B cell (primary cell): ENCODE results near the gene CMTM6. TPM values are rescaled to one million over a fixed set of nuclear protein-coding genes. Genes with fewer than 3 reads are reported as not detected.
A peak's percentile ranks its signal among the peaks of the same experiment; 100 is the strongest.

Source experiments
- ATAC-seq: fragments of 200-7000 bp; cut with Tn5 transposase; one replicate; pipeline ENCODE4 v1.10.0; 2021; ENCODE audit warnings: low read depth, mild to moderate bottlenecking, moderate number of reproducible peaks, moderate library complexity
- CTCF ChIA-PET: fragments of 350-600 bp; sonication (Branson Sonifier 250); formaldehyde crosslinking; loops from one replicate; lab custom pipeline; 2021; ENCODE audit warnings: antibody characterized with exemption, inconsistent platforms; lab: Charles Lee
- POLR2A ChIA-PET: fragments of 350-600 bp; sonication (Branson Sonifier 250); formaldehyde crosslinking; loops from one replicate; lab custom pipeline; 2021; ENCODE audit warnings: antibody characterized with exemption; lab: Charles Lee
- DNase-seq: peaks from one replicate; pipeline ENCODE4 v3.0.0; 2013
- H2AFZ ChIP-seq: 2 replicates; pipeline ENCODE4 v1.6.1; 2012; ENCODE audit warnings: mild to moderate bottlenecking, low read depth, low read length; ENCODE audit not compliant: insufficient read depth, poor library complexity, severe bottlenecking
- H3K27ac ChIP-seq, 2 donors: 1 replicate in 1 of 2; 2 replicates in 1 of 2; pipeline ENCODE4 v1.5.1; 2012 to 2013; ENCODE audit warnings: low read length in 2 of 2, mild to moderate bottlenecking in 2 of 2, moderate library complexity in 1 of 2
- H3K27me3 ChIP-seq, 4 experiments: fragments of 200-600 bp in 1 of 4; sonication (generic) in 1 of 4; replicated peaks in 1 of 4; 1 replicate in 2 of 4; 2 replicates in 2 of 4; pipeline versions ENCODE4 v1.6.1 to v1.7.0; 2013 to 2016; ENCODE audit warnings: low read length in 3 of 4, mild to moderate bottlenecking in 2 of 4, mixed read lengths in 1 of 4, moderate library complexity in 1 of 4; ENCODE audit not compliant: insufficient read depth in 4 of 4, control insufficient read depth in 3 of 4; ENCODE audit errors: control extremely low read depth in 1 of 4
- H3K36me3 ChIP-seq, 2 experiments: replicated peaks in 1 of 2; 1 replicate in 1 of 2; 2 replicates in 1 of 2; pipeline versions ENCODE4 v1.6.1 to v1.7.1; 2013; ENCODE audit warnings: low read length in 1 of 2; ENCODE audit not compliant: insufficient read depth in 2 of 2, control insufficient read depth in 1 of 2; ENCODE audit errors: control extremely low read depth in 1 of 2, extremely low read depth in 1 of 2
- H3K4me1 ChIP-seq, 2 donors: fragments of 200-600 bp in 1 of 2; sonication (generic) in 1 of 2; 1 replicate in 1 of 2; 2 replicates in 1 of 2; pipeline versions ENCODE4 v1.5.1 to v1.6.1; 2013 to 2017; ENCODE audit warnings: low read length in 2 of 2; ENCODE audit not compliant: control insufficient read depth in 2 of 2, insufficient read depth in 2 of 2
- H3K4me2 ChIP-seq: replicated peaks from 2 replicates; pipeline ENCODE3; 2012; ENCODE audit warnings: mild to moderate bottlenecking, low read depth, low read length; ENCODE audit not compliant: poor library complexity, severe bottlenecking
- H3K4me3 ChIP-seq, 5 experiments: fragments of 200-600 bp in 1 of 5; sonication (generic) in 1 of 5; 1 replicate in 3 of 5; 2 replicates in 2 of 5; pipeline versions ENCODE4 v1.5.1 to v1.7.0; 2011 to 2016; ENCODE audit warnings: low read length in 4 of 5, mild to moderate bottlenecking in 4 of 5, low read depth in 2 of 5, control low read depth in 1 of 5, moderate library complexity in 1 of 5; ENCODE audit not compliant: insufficient read depth in 1 of 5; ENCODE audit errors: control extremely low read depth in 1 of 5, extremely low read depth in 1 of 5
- H3K79me2 ChIP-seq: fragments of 200-600 bp; sonication (generic); one replicate; pipeline ENCODE4 v1.6.0; 2016; ENCODE audit warnings: low read length; ENCODE audit not compliant: control insufficient read depth, insufficient read depth
- H3K9ac ChIP-seq: fragments of 200-600 bp; sonication (generic); 2 replicates; pipeline ENCODE4 v1.6.1; 2017; ENCODE audit warnings: mild to moderate bottlenecking, low read length, moderate library complexity
- H3K9me3 ChIP-seq, 3 donors: one replicate each; pipeline versions ENCODE4 v1.6.1 to v1.7.1; 2013; ENCODE audit warnings: low read length in 2 of 3; ENCODE audit not compliant: control insufficient read depth in 2 of 3, insufficient read depth in 1 of 3; ENCODE audit errors: control extremely low read depth in 1 of 3
- H4K20me1 ChIP-seq: 2 replicates; pipeline ENCODE4 v1.6.0; 2012; ENCODE audit warnings: mild to moderate bottlenecking, low read length; ENCODE audit not compliant: insufficient read depth, control insufficient read depth, poor library complexity, severe bottlenecking
- H3K27ac Mint-ChIP-seq: one replicate; pipeline ENCODE4 v1.8.0; 2021; ENCODE audit warnings: mixed read lengths
- H3K27me3 Mint-ChIP-seq: one replicate; pipeline ENCODE4 v1.8.0; 2021; ENCODE audit warnings: mixed read lengths
- H3K4me1 Mint-ChIP-seq: one replicate; pipeline ENCODE4 v1.8.0; 2021; ENCODE audit warnings: mixed read lengths
- H3K4me3 Mint-ChIP-seq: one replicate; pipeline ENCODE4 v1.8.0; 2021; ENCODE audit warnings: mixed read lengths
- H3K9me3 Mint-ChIP-seq: one replicate; pipeline ENCODE4 v1.8.0; 2022; ENCODE audit warnings: mixed read lengths; ENCODE audit not compliant: insufficient read depth
- EZH2 ChIP-seq: IDR thresholded peaks from 2 replicates; pipeline ENCODE4 v1.6.1; 2012; ENCODE audit warnings: borderline replicate concordance, low read depth, mild to moderate bottlenecking, moderate library complexity, low read length; ENCODE audit not compliant: insufficient read depth, poor library complexity, severe bottlenecking
- WGBS: methylation state at CpG from one replicate; pipeline ENCODE4 v1.1.5; 2013; ENCODE audit warnings: missing lambda C conversion rate; ENCODE audit not compliant: insufficient coverage; 5-methylcytosine and 5-hydroxymethylcytosine counted together
- intact Hi-C: fragments of 100-400 bp; cut with micrococcal nuclease; formaldehyde crosslinking; loops from one replicate; pipeline ENCODE4 v1.10.0; 2022
- polyA plus RNA-seq: library from polyadenylated mRNA; depleted of rRNA; stranded (reverse); fragments of >200 nt; gene quantifications from 2 replicates; pipeline ENCODE4 v1.2.3, GENCODE V29; 2012
- total RNA-seq, 2 donors: library from RNA; stranded (reverse); fragments of 120-200 nt in 1 of 2; gene quantifications; 1 replicate in 1 of 2; 2 replicates in 1 of 2; pipeline versions ENCODE4 v1.2.3 to v1.2.4, GENCODE V29; 2013 to 2022
- TF ChIP-seq, protein P1 (sequence below): fragments of 200-600 bp; IDR thresholded peaks from one replicate; pipeline ENCODE4 v1.8.0; 2022; ENCODE audit warnings: antibody characterized with exemption, mild to moderate bottlenecking

The CMTM6 gene
- total and polyA plus RNA-seq, 2 donors (not counting 1 experiment from before 2014, with no cell fraction given) = 19.2 to 66.3 TPM

DNA sequence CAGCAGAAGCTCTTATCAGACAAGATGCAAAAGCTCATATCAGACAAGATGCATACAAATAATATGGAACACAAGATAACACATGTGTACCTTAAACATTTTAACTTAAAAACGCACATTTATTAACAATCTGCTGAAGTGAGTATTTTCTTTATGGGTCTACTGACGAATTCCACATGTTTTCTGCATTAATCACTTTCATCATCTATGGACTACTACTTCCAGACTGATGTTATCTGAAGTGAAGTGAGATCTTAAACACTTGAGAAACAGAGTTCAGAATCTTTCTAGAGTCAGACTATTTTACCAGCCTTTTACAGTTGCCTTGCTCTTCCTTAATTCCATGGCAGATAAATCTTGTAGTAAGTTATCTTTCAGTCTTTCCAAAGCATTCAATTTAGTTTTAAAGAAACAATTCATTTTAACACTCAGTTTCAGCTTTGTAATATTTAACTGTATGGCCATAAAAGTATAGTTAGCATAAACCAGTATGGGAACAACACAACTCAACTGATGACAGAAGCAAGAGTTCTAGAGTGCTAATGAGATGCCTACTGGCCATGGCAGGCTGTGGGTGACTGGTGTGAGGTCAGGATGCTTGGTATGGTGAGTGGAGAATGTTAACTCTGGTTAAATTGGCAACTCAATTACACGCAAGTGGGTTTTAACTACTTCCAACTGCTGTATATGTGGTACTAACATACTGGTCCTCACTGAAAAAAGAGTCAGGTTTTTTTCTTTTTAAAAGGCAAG, 9.8 kb downstream of the CMTM6 start:
- H3K4me1 ChIP-seq = peaks cover 26 to 36% of the 10 kb centered on the region in 2 donors
- intact Hi-C loops = loop anchor here (10.0 kb wide), 1 partner anchor 1222 kb away; the partner anchor contains the start of gene CLASP2
- ATAC-seq (no peak), DNase-seq (no peak)
- ChIA-PET CTCF (interaction anchor here (1.1 to 2.2 kb wide), 2 partner anchors 10 to 25 kb away, joined by 3 to 7 read pairs; partner anchors contain the start of gene CMTM6), POLR2A (interaction anchor here (1.5 kb wide), 1 partner anchor 10 kb away, joined by 4 read pairs; the partner anchor contains the start of gene CMTM6)
- H3K4me2 ChIP-seq = peak overlapping the region; percentile 38
- H3K9ac ChIP-seq = no peak overlapping the region
- WGBS = no CpG with 5 or more reads among the region's 3 CpGs
- Mint-ChIP-seq H3K27ac (no peak overlapping the region), H3K4me3 (no peak overlapping the region), H3K27me3 (no peaks in the 10 kb centered on the region), H3K4me1 (peaks cover 15% of the 10 kb centered on the region), H3K9me3 (no peaks in the 10 kb centered on the region)
- no peaks in the 10 kb centered on the region for H3K9me3 ChIP-seq
- no peak overlapping the region for H2AFZ ChIP-seq
- peaks cover 31% of the 10 kb centered on the region for H4K20me1 ChIP-seq
- no peaks in the 10 kb centered on the region for H3K27me3 ChIP-seq
- H3K27ac ChIP-seq = peak overlapping the region in 1 of 2 donors; percentile 71
- peaks cover 20 to 28% of the 10 kb centered on the region in 2 experiments for H3K36me3 ChIP-seq
- peaks cover 84% of the 10 kb centered on the region for H3K79me2 ChIP-seq
- TF ChIP-seq, protein P1, sequence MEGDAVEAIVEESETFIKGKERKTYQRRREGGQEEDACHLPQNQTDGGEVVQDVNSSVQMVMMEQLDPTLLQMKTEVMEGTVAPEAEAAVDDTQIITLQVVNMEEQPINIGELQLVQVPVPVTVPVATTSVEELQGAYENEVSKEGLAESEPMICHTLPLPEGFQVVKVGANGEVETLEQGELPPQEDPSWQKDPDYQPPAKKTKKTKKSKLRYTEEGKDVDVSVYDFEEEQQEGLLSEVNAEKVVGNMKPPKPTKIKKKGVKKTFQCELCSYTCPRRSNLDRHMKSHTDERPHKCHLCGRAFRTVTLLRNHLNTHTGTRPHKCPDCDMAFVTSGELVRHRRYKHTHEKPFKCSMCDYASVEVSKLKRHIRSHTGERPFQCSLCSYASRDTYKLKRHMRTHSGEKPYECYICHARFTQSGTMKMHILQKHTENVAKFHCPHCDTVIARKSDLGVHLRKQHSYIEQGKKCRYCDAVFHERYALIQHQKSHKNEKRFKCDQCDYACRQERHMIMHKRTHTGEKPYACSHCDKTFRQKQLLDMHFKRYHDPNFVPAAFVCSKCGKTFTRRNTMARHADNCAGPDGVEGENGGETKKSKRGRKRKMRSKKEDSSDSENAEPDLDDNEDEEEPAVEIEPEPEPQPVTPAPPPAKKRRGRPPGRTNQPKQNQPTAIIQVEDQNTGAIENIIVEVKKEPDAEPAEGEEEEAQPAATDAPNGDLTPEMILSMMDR = no peak
- no peak for TF ChIP-seq EZH2
- no peak overlapping the region for H3K4me3 ChIP-seq

DNA sequence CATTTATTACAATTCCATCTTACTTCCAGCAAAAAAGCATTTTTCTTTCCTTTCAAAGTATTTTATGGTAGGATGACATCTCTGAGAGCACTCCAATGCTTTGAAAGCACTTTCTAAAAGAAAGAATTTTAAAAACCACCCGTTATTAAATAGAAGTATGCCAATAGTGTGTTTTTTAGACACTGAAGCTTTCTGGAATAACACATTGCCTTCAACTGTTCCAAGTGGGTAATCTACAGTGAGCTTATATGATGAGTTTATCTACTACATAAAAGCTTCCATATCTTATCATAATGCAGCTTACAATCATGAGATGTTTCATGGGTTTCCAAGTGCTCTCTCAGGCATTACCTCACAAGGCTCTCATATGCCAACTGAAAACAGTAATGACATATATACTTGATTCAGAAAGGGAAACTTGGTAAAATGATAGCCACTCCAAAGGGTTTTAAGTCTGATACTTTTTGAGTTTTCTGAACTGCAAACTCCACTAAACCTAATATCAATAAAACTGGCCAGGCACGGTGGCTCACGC, 14.1 kb downstream of the CMTM6 start:
- Histone ChIP-seq H3K79me2 (peaks cover 64% of the 10 kb centered on the region), H3K27ac (peak overlapping the region in 1 of 2 donors; percentile 25), H3K9ac (no peak overlapping the region), H3K4me1 (peaks cover 19 to 30% of the 10 kb centered on the region in 2 donors), H4K20me1 (peaks cover 18% of the 10 kb centered on the region), H3K4me3 (no peak overlapping the region), H3K27me3 (no peaks in the 10 kb centered on the region), H2AFZ (no peak overlapping the region), H3K4me2 (no peak overlapping the region), H3K9me3 (no peaks in the 10 kb centered on the region), H3K36me3 (peaks cover 22 to 40% of the 10 kb centered on the region in 2 experiments)
- ATAC-seq (no peak), DNase-seq (no peak)
- Mint-ChIP-seq H3K9me3 (no peaks in the 10 kb centered on the region), H3K27ac (no peak overlapping the region), H3K4me3 (no peak overlapping the region), H3K4me1 (peaks cover 25% of the 10 kb centered on the region), H3K27me3 (no peaks in the 10 kb centered on the region)
- POLR2A ChIA-PET = interaction anchor here (0.6 kb wide), 1 partner anchor 154 kb away, joined by 3 read pairs; no protein-coding TSS in a partner anchor
- TF ChIP-seq, protein P1 = no peak
- TF ChIP-seq EZH2 = no peak
- 100% methylated on average over 1 of the region's 3 CpGs for WGBS
- intact Hi-C loops = no loop called here
- CTCF ChIA-PET = no interaction called here
